Central memory CD8-positive, alpha-beta T cell (primary cell): ENCODE data around the gene ARMC6.

Experiments
- ATAC-seq: fragments of 150-1000 bp; cut with Tn5 transposase; replicated peaks from 2 replicates; pipeline ENCODE4 v1.10.0; 2022; ENCODE audit warnings: mild to moderate bottlenecking, moderate FRiP score, moderate number of reproducible peaks; ENCODE audit not compliant: poor library complexity, severe bottlenecking; ENCODE audit errors: extremely low read depth
- DNase-seq, 2 donors: peaks; one replicate each; pipeline ENCODE4 v3.0.0; 2021; ENCODE audit warnings: low spot score in 2 of 2
- H3K27ac Mint-ChIP-seq: one replicate; pipeline ENCODE4 v1.8.0; 2022; ENCODE audit warnings: low read depth, mild to moderate bottlenecking, moderate library complexity, mixed read lengths
- H3K27me3 Mint-ChIP-seq: one replicate; pipeline ENCODE4 v1.8.0; 2022; ENCODE audit warnings: mixed read lengths
- H3K36me3 Mint-ChIP-seq: one replicate; pipeline ENCODE4 v1.8.0; 2022; ENCODE audit warnings: mild to moderate bottlenecking, moderate library complexity, mixed read lengths; ENCODE audit not compliant: insufficient read depth
- H3K4me1 Mint-ChIP-seq: one replicate; pipeline ENCODE4 v1.8.0; 2022; ENCODE audit warnings: mixed read lengths
- H3K4me3 Mint-ChIP-seq: one replicate; pipeline ENCODE4 v1.8.0; 2022; ENCODE audit warnings: mild to moderate bottlenecking, moderate library complexity, mixed read lengths
- H3K9me3 Mint-ChIP-seq: one replicate; pipeline ENCODE4 v1.8.0; 2022; ENCODE audit warnings: mixed read lengths

ARMC6 gene

GRCh38 chr19:19059837-19060611 is 26.6 kb downstream of the ARMC6 start:
- peaks cover 11% of the 10 kb centered on the region for H3K36me3 Mint-ChIP-seq
- peaks cover 9% of the 10 kb centered on the region for H3K4me1 Mint-ChIP-seq
- DNase-seq = no peak
- peak overlapping the region; percentile 38 for H3K27ac Mint-ChIP-seq
- H3K27me3 Mint-ChIP-seq = no peaks in the 10 kb centered on the region
- H3K4me3 Mint-ChIP-seq = no peak overlapping the region
- H3K9me3 Mint-ChIP-seq = no peaks in the 10 kb centered on the region
- ATAC-seq = no peak

- Mint-ChIP-seq H3K4me1 (peaks cover 10% of the 10 kb centered on the region), H3K36me3 (peaks cover 8% of the 10 kb centered on the region), H3K9me3 (no peaks in the 10 kb centered on the region), H3K4me3 (no peak overlapping the region), H3K27ac (no peak overlapping the region), H3K27me3 (no peaks in the 10 kb centered on the region)
- ATAC-seq (no peak), DNase-seq (no peak)
These were observed 28.1 kb downstream of the ARMC6 start for GRCh38 chr19:19061506-19061905.

GRCh38 chr19:19062454-19063182 is 29.2 kb downstream of the ARMC6 start:
- H3K4me3 Mint-ChIP-seq = peak overlapping the region; percentile 92
- no peak overlapping the region for H3K27ac Mint-ChIP-seq
- H3K9me3 Mint-ChIP-seq = no peaks in the 10 kb centered on the region
- ATAC-seq (no peak), DNase-seq (no peak)
- H3K27me3 Mint-ChIP-seq = no peaks in the 10 kb centered on the region
- peaks cover 8% of the 10 kb centered on the region for H3K36me3 Mint-ChIP-seq
- peaks cover 15% of the 10 kb centered on the region for H3K4me1 Mint-ChIP-seq

GRCh38 chr19:19063183-19064097 is 30.0 kb downstream of the ARMC6 start, which contains the start of gene SLC25A42:
SLC25A42 (plus strand) TSS chr19:19063994; CDS start chr19:19096125, 32,131 bp downstream.
- no peaks in the 10 kb centered on the region for H3K27me3 Mint-ChIP-seq
- peak; percentile 96 to 100 for DNase-seq
- no peaks in the 10 kb centered on the region for H3K9me3 Mint-ChIP-seq
- peak; percentile 94 for ATAC-seq
- peak within 1 kb of the TSS; percentile 92 for H3K4me3 Mint-ChIP-seq
- H3K4me1 Mint-ChIP-seq = peaks cover 15% of the 10 kb centered on the region
- peak within 1 kb of the TSS; percentile 90 for H3K27ac Mint-ChIP-seq
- H3K36me3 Mint-ChIP-seq = peaks cover 8% of the 10 kb centered on the region

GRCh38 chr19:19064098-19064722 is 30.8 kb downstream of the ARMC6 start:
- peak; percentile 23 for ATAC-seq
- peaks cover 18% of the 10 kb centered on the region for H3K4me1 Mint-ChIP-seq
- no peaks in the 10 kb centered on the region for H3K27me3 Mint-ChIP-seq
- peak overlapping the region; percentile 92 for H3K4me3 Mint-ChIP-seq
- H3K9me3 Mint-ChIP-seq = no peaks in the 10 kb centered on the region
- peaks cover 11% of the 10 kb centered on the region for H3K36me3 Mint-ChIP-seq
- peak overlapping the region; percentile 90 for H3K27ac Mint-ChIP-seq
- DNase-seq = no peak

GRCh38 chr19:19064811-19065745 is 31.7 kb downstream of the ARMC6 start:
- H3K36me3 Mint-ChIP-seq = peaks cover 11% of the 10 kb centered on the region
- peaks cover 24% of the 10 kb centered on the region for H3K4me1 Mint-ChIP-seq
- H3K9me3 Mint-ChIP-seq = no peaks in the 10 kb centered on the region
- H3K4me3 Mint-ChIP-seq = peak overlapping the region; percentile 92
- ATAC-seq (no peak), DNase-seq (no peak)
- no peaks in the 10 kb centered on the region for H3K27me3 Mint-ChIP-seq
- H3K27ac Mint-ChIP-seq = peak overlapping the region; percentile 90

- DNase-seq (no peak), ATAC-seq (no peak)
- Mint-ChIP-seq H3K27me3 (no peaks in the 10 kb centered on the region), H3K27ac (no peak overlapping the region), H3K4me3 (peak overlapping the region; percentile 7), H3K36me3 (peaks cover 13% of the 10 kb centered on the region), H3K4me1 (peaks cover 28% of the 10 kb centered on the region), H3K9me3 (no peaks in the 10 kb centered on the region)
These were observed 34.1 kb downstream of the ARMC6 start for GRCh38 chr19:19067276-19068072.

GRCh38 chr19:19068659-19069654 is 35.6 kb downstream of the ARMC6 start:
- peaks cover 35% of the 10 kb centered on the region for H3K4me1 Mint-ChIP-seq
- H3K4me3 Mint-ChIP-seq = peak overlapping the region; percentile 50
- ATAC-seq (peak; percentile 37), DNase-seq (no peak)
- peaks cover 18% of the 10 kb centered on the region for H3K36me3 Mint-ChIP-seq
- peak overlapping the region; percentile 59 for H3K27ac Mint-ChIP-seq
- no peaks in the 10 kb centered on the region for H3K27me3 Mint-ChIP-seq
- H3K9me3 Mint-ChIP-seq = no peaks in the 10 kb centered on the region

- Mint-ChIP-seq H3K4me1 (peaks cover 28% of the 10 kb centered on the region), H3K4me3 (no peak overlapping the region), H3K27ac (no peak overlapping the region), H3K27me3 (no peaks in the 10 kb centered on the region), H3K9me3 (no peaks in the 10 kb centered on the region), H3K36me3 (peaks cover 18% of the 10 kb centered on the region)
- DNase-seq (no peak), ATAC-seq (no peak)
These were observed 38.5 kb downstream of the ARMC6 start for GRCh38 chr19:19071897-19072296.
